Islet of Langerhans (tissue), 1 donor: ENCODE results near the gene KCNH1.

Source experiments
- FAIRE-seq: peaks from one replicate; lab custom pipeline; 2011; peaks lifted over from hg19 to GRCh38; lab: Jason Lieb, UNC

KCNH1 gene

DNA sequence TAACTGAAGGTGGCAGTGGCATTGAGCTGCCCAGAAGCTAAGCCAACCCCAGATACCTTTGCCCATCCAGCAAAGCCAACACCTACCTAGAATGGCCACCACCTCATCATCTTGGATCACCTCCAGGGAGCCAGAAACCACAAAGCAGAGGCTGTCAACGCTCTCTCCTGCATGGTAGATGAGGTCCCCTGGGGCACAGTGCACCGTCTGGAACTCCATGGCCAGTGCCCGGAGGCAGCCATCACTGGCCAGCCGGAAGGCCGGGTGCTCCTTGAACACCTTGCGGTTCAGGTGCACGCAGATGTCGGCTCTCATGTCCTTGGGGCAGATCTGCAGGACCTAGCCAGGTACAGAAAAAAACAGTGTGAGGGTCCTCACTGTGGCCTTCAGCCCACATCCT lies 336.5 kb downstream of the KCNH1 start:
- FAIRE-seq = no peak

DNA sequence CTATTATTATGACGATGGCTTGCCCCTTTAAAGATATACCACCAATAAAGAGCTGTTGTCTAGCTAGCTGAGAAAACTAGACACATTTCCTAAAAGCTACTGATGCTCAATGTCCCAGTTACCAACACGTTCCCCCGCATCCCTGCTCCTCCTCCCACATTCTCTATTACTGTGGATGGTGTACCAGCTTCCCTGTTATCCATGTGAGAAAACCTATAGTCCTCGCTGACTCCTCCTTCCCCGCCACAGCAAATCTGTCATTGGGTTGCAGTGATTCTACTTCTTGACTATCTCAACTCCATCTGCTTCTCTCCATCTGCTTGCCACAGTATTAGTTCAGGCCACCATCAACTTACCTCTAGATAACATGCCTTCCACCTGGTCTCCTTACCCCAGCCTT lies 337.5 kb downstream of the KCNH1 start:
- no peak for FAIRE-seq

DNA sequence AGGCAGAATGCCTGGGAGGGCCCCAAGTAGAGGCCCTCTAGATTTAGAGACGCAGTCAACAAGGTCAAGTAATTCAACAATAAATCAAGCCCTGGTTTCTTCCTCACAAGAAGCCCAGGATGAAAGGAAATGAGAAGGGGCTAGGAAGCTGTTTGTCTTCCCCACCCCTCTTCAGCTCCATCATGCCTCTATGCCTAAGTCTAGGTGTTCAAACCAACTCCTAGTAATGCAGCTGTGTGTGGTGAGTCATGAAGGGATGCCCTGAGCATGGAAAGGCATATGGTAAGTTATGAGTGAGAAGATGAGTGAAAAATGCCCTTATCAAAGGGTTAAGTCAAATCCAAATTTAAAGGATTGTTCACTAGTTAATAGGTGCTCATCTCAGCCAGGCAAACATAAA lies 339.5 kb downstream of the KCNH1 start:
- FAIRE-seq = no peak

DNA sequence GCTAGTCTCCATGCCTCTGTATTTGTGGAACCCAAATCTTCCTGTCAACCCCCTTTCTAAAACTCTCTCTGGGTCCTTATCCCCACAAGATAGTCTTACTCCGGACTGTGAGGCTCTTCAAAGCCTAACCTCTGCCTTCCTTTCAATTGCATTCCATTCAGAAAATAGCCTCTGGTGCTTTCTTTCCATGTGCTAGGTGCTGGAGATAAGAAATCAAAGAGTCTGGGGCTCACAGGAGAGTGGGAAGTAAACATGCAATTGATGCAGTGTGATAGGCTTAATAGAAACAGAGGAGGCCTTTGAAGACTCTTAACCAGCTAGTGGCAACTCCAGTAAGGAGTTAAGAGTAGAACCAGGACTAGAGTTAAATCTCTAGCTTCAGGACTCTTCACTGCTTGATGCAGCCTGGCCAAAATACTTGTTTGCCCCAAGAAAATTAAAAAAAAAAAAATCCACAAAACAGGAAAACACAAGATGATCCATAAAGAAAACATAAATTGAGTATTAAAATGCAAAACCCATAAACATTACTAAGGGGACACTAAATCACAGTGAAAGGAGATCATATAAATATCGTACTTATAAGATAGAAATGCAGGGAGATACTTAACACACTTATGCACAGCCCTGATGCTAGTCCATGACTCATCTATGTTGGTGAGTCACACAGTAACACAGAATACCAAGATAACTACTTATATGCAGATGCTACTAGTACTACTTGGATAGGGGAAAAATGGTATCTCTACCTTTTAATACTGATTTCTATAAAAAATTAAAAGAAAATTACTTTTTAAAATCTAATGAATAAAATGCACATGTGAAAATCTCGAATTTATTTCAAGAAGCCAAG lies 341.5 kb downstream of the KCNH1 start:
- peak; percentile 56 for FAIRE-seq

DNA sequence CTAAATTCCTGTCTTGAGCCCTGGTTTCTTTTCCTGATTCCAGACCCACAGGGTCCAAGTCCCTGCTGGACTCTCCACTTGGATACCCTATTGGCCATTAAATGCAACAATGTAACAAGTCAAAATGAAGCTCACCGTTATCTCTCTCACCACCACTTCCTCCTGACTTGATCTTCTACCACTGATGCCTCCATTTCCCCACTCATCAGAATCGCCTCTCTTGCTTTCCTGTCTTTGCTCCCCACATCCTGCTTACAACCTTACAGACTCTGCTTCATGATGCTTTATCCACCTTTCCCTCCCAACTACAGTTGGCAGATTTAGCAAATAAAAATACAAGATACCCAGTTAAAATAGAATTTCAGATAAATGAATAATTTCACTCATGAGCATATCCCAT lies 343.8 kb downstream of the KCNH1 start:
- FAIRE-seq = no peak

DNA sequence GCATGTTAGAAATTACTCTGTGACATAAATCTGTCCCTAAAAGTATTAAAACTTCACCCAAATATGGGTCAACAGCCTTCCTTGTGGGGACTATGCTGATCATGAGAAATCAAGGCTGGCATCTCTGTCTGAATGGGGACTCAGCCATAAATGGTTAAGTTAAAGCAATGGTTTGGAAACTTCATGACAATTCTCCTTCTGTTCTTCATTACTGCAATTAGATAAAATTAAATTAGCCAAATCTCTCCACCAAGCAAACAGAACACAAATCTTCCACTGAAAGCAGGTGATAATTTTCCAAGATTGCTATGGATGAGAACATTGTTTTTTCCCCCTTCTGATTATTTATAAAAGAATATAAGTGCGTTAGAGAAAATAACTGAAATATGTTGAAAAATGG lies 346.1 kb downstream of the KCNH1 start:
- no peak for FAIRE-seq

DNA sequence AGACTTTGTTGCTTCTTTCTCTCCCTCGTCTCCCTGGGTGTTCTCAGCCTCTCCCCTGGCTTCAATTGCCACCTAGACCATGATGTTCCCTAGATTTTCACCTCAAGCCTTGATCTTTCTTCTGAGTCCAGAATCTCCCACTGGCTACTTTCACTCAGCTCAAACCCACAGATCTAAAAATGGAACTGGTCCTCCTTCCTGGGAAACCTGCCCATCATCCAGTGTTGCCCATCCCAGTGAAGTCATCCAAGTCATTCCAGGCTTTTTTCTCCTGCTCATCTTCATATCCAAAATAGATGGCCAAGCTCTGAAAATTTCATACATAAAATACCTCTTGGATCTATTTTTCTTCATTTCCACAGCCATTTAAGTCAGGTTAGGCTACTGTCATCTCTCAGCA lies 347.4 kb downstream of the KCNH1 start:
- no peak for FAIRE-seq

DNA sequence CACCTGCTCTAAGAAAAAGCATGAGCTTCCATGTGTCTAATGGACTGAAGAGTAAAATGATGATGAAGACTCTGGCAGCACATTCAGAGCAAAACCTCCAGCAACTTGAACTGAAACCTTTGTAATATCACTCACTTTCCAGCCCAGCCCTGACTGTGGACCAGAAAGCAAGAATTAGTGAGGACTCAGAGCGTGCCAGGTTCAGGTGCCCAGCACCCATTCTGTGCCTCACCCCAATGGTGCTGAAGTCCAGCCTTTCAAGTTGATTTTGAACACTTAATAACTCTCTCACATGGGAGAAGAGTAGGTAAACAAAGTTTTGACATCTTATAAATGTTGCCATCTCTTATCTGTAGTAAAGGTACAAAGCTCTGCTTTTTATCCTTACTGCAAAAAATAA lies 350.0 kb downstream of the KCNH1 start:
- no peak for FAIRE-seq

DNA sequence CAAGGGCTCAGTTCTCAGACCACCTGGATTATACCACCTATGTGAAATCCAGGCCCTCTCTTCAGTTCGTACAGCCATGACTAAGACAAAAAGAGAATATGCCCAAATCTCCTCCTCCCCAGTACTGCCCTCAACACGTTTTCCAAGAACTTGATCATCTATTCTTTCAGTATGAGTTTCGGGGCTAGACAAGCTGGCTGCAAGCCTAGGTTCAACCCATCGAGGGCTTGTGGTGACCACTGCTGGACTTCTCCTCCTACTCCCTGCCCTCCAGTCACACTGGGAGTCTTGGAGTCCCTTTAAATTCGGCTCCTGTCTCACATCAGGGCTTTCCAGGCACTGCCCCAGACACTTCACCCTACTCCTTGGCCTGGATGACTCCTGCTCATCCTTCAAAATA lies 352.3 kb downstream of the KCNH1 start:
- FAIRE-seq = no peak

DNA sequence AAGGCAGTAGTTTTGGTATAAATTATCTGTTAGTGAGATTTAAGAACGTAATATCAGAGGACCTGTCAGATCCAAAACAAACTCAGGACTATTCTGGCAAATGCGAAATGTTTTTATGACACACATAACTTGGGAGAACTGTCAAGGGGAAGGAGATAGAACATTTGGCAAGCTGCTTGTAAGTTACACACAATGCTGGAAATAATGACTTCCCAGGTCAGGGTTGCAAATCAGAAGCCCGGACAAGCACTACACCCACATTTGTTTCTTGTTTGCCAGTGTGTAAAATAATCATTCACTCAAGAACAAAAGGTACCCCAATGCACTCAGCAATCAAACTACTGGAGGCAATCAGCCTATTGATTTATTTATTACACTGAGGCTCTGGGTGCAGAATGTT lies 354.7 kb downstream of the KCNH1 start:
- FAIRE-seq = no peak

DNA sequence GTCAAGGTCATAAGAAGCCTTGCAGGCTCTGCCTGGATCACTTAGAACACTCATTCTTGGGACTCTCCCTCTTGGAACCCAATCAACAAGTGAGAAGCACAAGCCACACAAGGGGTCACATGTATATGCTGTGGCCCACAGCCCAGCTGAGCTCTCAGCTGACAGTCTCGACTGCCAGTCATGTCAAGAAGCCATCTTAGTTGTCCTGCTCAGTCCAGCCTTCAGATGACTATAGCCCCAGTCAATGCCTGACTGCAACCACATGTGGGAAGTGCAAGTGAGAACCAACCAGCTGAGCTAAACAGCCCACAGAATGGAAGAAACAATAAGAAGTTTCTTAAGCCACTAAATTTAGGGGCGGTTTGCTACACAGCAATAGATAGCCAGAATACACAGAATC lies 356.0 kb downstream of the KCNH1 start:
- no peak for FAIRE-seq

DNA sequence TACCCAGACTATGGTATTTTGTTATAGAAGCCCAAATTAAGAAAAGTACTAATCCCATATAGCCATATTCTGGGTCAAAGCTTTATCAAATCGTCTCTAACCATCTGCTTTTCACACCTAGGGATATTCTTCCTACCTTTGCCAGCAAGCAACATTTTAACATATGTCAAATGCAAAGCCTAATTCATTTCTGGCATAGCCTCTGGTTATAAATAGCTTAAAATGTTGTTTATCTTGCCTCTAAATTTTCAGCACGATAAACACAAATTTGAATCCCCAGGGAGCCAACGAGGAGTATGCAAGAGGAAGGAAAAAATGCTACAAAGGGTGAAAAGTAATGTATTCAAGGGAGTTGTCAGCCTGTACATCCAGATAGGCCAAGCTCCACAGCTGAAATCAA lies 357.2 kb downstream of the KCNH1 start:
- no peak for FAIRE-seq

DNA sequence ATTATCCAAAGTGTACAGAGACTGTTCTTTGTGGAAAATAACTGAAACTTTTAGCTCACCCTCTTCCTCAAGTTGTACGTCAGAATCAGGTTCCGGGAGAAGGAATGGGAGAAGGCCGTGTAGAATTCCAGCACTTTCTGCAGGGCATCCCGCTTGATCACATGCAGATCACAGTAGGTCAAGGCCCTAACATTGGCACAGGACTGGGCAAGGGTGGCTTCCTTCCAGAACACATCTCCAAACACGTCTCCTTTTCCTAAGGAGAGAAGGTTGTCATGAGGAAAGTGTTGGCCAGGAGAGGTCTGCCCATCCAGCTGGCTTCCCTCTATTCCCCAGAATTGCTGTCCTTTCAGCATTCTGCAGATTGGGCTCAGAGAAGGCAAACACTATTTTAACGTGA lies 358.7 kb downstream of the KCNH1 start:
- FAIRE-seq = no peak

DNA sequence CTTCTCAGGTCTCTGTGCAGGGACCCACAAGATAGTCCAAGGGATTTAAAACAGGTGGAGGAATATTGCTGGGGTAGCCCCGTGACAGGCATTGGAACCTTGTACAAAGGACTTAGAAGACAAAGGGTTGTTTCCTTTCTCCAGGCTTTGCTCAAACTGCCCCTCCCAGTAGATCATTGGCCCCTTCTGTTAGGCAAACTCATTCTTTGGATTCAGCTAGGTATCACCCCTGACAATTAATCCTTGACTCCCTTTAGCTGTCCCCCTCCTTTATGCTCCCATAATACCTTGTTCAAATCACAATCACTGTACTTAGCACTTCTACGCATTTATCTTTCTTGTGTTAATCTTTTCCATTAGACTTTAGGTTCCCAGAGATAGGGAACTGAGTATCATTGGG lies 360.5 kb downstream of the KCNH1 start:
- FAIRE-seq = no peak

DNA sequence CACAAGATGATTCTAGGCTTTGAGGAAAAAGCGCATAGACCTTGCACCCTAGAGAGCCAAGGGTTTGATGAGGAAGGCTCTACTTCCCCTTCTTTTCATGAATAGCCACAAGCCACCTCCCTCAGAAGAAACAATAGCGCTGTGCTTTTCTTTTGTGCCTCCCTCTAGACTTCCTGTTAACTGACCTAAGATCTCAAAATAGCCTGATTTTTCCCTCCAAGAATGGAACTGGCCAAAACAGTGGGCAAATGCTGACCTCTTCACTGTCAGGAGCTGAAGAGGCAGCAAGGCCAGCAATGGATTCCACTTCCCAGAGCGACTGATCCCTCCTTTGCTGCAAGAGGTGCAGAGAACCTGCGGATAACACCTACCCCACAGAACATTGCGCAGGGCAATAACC lies 362.8 kb downstream of the KCNH1 start:
- FAIRE-seq = no peak

DNA sequence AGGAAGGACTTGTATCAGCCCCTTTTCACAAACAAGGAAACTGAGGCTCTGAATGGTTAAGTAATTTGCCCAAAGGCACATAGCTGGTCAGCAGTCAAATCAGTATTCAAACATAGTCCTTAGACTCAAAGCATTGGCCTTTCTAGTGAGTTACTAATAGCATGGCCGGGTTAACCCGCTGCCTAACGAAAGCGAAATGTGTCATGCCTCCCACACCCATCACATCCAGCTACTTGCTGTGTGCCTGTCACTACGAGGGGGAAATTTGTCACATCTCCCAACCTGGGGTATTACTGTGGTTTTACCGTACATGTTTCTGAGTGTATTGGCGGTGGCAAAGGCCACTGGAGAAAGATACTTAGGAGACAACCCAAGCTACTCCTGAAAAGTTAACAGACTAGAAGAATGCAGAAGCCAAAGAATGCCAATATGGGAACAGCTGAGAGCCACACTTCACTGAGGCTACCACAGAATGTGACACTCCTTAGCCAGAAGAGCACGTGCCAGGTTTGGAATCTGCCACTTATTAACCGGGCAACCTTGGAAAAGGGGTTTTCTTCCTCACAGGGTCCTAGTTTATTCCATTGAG lies 363.5 kb downstream of the KCNH1 start:
- no peak for FAIRE-seq

DNA sequence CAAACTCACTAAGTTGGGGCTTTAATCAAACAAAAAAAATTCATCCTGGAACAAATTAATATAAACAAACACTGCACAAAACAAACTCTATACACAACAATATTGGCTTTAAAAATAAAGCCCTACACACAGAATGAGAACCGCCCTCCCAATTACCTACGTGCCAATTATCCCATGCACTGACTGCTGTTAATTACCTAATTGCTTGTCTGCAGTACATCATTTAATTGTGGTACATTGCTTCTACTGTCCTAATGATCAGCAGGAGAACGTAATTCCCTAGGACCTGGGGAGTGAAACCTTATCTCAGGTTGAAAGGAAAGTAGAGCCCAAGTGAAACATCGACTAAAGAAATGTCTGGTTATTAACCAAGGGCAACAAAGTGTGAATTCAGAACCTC lies 364.5 kb downstream of the KCNH1 start:
- FAIRE-seq = no peak

DNA sequence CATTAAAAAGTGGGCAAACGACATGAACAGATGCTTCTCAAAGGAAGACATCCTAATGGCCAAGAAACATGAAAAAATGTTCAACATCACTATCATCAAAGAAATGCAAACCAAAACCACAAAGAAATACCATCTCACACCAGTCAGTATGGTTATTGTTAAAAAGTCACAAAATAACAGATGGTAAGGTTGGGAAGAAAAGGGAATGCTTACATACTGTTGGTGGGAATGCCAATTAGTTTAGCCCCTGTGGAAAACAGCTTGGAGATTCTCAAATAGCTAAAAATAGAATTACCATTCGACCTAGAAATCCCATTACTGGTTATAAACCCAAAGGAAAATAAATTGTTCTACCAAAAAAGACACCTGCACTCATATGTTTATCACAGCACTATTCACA lies 369.4 kb downstream of the KCNH1 start:
- FAIRE-seq = no peak

DNA sequence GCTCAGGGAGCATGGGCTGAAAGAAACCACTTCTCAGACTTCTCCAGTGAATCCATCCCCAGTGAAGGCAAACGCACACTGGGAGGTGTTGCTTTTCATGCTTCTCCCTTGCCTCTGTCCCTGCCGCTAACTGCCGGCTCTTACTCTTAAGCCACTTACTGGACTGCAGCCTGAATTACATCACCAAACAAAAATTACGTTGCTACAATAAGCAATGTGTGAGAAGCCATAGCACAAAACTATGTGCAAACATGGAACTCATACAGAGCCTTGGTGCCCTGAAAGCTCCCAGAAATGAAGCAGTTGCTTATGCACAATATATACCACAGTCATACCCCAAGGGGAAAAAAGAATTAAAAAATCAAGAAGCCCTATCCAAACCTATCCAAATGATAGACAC lies 375.2 kb downstream of the KCNH1 start:
- no peak for FAIRE-seq

DNA sequence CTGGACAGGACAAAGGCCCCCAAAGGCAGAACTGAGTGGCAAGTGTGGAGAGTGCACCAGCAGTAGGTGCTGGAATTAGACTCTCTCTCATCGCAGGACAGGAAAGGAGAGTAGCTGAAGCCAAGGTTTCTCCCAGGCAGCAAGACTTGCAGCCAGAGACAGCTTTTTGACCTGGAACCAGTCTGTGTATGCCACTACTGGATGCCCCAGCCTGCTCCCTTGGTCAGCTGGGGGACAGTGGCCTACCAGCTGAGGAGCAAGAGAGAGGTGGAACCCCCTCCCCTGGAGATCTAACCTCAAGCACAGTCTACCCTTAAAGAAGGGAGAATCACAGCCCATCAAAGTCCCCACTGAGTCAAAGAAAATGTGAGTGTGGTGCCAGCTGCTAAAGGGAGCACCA lies 375.7 kb downstream of the KCNH1 start:
- FAIRE-seq = no peak

DNA sequence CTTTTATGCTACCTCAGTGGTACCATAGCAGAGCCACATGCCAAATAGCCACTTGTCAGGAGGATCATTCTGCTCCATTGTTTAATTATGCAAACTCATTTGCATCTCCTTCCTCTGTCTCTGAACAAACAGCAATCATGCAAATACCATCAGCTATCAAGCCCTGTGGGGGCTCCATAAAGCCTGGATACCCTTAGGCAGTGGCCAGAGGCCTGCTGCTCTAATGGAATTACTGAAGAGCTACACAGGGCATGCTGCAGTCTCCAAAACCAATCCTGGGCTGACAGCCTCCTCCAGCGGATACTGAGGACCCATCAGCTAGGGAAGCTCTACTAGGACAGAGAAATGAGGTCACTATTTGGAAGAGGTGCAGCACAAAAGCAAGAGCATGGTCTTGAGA lies 376.3 kb downstream of the KCNH1 start:
- no peak for FAIRE-seq

DNA sequence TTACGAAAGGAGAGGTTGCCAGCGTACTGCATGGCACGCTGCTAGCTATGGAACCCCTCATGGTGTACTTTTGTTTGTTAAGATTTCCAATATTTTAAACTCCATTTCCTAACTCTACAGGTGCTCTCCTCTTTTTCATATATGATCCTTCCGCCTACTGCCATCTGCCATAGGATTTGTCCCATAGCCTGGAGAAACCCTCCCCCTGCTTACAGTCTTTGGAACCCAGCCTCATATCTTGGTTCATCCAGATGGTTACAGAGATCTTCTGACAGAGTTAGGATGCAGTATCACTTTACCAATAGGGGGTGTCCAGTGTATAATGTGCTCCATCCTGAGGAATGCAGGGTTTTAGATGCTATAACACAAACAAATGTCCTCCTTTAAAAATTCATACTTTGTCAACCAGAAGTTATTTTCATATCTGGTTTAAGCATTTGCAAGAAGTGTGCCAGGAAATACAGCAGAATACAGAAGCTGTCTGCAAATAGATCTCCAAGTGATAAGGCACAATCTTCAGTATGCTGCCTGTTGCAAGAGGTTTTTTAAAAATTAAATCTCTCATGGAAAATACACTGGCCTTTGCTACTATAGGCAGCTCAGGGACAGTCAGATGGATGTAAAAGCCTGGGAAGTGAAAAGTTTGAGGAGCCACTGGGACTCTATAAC lies 377.8 kb downstream of the KCNH1 start:
- no peak for FAIRE-seq

DNA sequence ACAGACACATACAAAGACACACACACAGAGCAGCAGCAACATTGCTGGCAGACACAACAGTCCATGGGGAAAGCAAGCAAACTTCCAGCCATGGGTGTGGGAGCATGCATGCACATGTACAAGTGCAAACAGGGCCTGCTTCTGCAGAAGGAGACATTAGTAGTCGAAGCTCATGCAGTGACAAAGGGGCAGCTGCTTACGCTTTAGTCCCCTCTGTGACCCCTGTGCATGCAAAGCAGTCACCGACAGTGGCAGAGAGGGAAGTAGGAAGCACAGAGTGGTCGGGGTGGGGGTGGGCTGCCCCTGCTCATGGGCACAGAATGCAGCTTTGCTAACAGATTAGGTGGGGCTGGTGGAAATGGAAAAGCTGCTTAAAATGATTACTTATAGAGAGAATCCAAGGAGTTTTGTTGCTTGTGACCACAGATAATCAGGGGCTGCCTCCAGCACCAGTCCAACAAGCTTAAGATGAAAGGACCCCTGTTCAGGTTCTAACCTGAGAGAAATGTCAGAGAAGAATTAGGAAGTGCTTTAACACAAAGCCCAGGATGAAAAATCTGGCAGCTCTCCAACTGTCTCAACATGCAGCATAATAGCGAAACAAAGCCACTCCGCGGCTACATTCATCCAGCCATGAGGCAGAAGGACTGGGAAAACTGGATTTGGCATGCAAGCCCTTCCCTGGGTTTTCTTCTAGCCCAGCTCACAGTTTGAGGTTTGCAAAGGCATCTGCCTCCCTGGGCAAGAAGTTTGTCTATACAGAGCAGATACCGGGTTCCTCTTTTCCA lies 378.9 kb downstream of the KCNH1 start:
- FAIRE-seq = no peak
